ENCODE data around the gene FXYD1. TPM values are rescaled to one million over a fixed set of nuclear protein-coding genes. Genes with fewer than 3 reads are reported as not detected.

FXYD1 gene
- polyA plus RNA-seq, 1 of the 3 experiments (the other 2 are of a cell fraction) = 0.12 TPM

- TF ChIP-seq NFIC (IDR thresholded peaks at IDR 0.05; ENCODE audit: borderline replicate concordance) = no peak
- no peak for TF ChIP-seq YY1 (IDR thresholded peaks at IDR 0.05; ENCODE audit: low read depth)
- TF ChIP-seq USF1 (IDR thresholded peaks at IDR 0.05; ENCODE audit: borderline replicate concordance, low read depth) = no peak
Observed at GRCh38 chr19:35123573-35123972, 15.1 kb upstream of the FXYD1 start (continued).

- H3K4me1 ChIP-seq (ENCODE audit: control insufficient read depth in 1 of 2, insufficient read depth in 2 of 2, low read depth in 1 of 2, low read length in 1 of 2) = peaks cover 0 to 8% of the 10 kb centered on the region in 2 experiments; a peak in 1 of 4 replicates
- H4K20me1 ChIP-seq (ENCODE audit: insufficient read depth) = no peaks in the 10 kb centered on the region
- ChIA-PET POLR2A (no interaction called here), CTCF (interaction anchor here (1.0 to 7.5 kb wide), 9 partner anchors 8 to 145 kb away, joined by 3 to 60 read pairs (median 9); partner anchors contain the start of genes FXYD1, FXYD3, FXYD7 and LGI4)
- no peaks in the 10 kb centered on the region for H3F3A ChIP-seq (replicated peaks; ENCODE audit: insufficient read depth)
- no peaks in the 10 kb centered on the region for H3K79me2 ChIP-seq (ENCODE audit: insufficient read depth)
- H3K9me2 ChIP-seq = no peaks in the 10 kb centered on the region
- peak overlapping the region; percentile 61; the same call in 1 of the 2 replicates for H3K9ac ChIP-seq
- no peaks in the 10 kb centered on the region; the same call in 1 of the 2 replicates for H3K27me3 ChIP-seq (ENCODE audit: insufficient read depth)
- peak; percentile 98 for DNase-seq
- peak overlapping the region; percentile 89 for H3K4me2 ChIP-seq
- H3K36me3 ChIP-seq (replicated peaks in 1 of 2; ENCODE audit: control insufficient read depth in 1 of 2, insufficient read depth in 2 of 2, low read length in 1 of 2) = no peaks in the 10 kb centered on the region
- peak overlapping the region; percentile 57 to 65 for H3K4me3 ChIP-seq (ENCODE audit: low read depth in 2 of 2, low read length in 1 of 2)
- WGBS (ENCODE audit: low lambda C conversion rate) = 33% methylated on average over 18 of the region's 42 CpGs
- H3K27ac ChIP-seq (ENCODE audit: low read depth in 2 of 2, low read length in 1 of 2) = peak overlapping the region in 1 of 2 experiments; percentile 71; a peak in 1 of 4 replicates
- H3K9me3 ChIP-seq = no peaks in the 10 kb centered on the region
- no peak for TF ChIP-seq GATA2 (CRISPR knock-in tag; IDR thresholded peaks at IDR 0.05)
- no peak for TF ChIP-seq ZBTB33 (IDR thresholded peaks at IDR 0.05; ENCODE audit: borderline replicate concordance, low read depth)
- TF ChIP-seq NFIC (IDR thresholded peaks at IDR 0.05; ENCODE audit: borderline replicate concordance) = peak; percentile 39; the same call in 1 of the 2 replicates
- peak; percentile 46 for TF ChIP-seq CHD2 (IDR thresholded peaks at IDR 0.05; ENCODE audit: low read length, partially characterized antibody)
- TF ChIP-seq POLR2AphosphoS5 (IDR thresholded peaks at IDR 0.05; ENCODE audit: low read depth, low read length) = peak; percentile 77
- peak; percentile 67 for TF ChIP-seq MAX (IDR thresholded peaks at IDR 0.05; ENCODE audit: low read depth)
- TF ChIP-seq REST (IDR thresholded peaks at IDR 0.05; ENCODE audit: low read depth, low read length) = 0 out of 2 replicates have a peak, but pooled peaks have one; percentile 12
- TF ChIP-seq NRF1 (IDR thresholded peaks at IDR 0.05; ENCODE audit: low read depth, low read length) = peak; percentile 98
- H2AFZ ChIP-seq (ENCODE audit: low read depth) = peak overlapping the region; percentile 96
Observed at GRCh38 chr19:35124098-35125060, 14.2 kb upstream of the FXYD1 start.

Data from SK-N-SH (cell line).